NCI-H2171 (cell line): Measurements from ENCODE around the gene RBBP7.
"Not testable (repeated sequence)": the region's sequence is repeated elsewhere in the genome, so short reads cannot be mapped to it uniquely, and the experiment has no call there.

Source experiments
- DNase-seq: peaks from one replicate; lab custom pipeline; 2025; lab: John Stamatoyannopoulos, UW

Gene RBBP7

DNA sequence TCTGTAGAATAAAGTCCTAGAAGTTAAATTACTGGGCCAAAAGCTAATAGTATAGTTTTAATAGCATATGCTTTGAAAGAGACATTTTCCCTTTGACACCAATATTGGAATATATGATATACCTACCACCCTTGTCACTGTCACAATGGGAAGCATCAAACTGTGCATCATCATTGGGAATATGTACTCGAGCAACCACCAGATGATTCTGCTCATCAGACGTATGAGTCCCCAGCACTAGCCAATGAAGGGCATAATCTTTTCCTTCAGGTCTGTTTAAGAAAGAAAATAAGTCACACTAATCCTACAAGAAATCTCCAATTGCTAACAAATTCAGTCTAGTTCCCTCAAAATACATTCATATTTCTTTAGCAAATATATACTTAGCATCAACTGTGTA, 7.3 kb downstream of the RBBP7 start:
- no peak for DNase-seq

DNA sequence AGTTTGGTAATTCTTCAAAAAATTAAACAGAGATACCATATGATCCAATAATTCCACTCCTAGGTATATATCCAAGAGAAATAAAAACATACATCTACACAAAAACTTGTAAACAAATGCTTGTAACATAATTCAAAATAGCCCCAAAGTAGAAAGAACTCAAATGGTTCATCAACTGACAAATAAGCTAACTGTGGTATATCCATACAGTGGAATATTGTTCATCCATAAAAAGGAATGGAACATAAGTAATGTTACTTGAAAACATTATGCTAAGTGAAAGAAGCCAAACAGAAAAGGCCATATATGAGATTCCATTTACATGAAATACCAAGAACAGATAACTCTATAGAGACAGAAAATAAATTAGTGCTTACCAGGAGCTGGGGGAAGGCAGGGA, 13.4 kb downstream of the RBBP7 start:
- no peak for DNase-seq

DNA sequence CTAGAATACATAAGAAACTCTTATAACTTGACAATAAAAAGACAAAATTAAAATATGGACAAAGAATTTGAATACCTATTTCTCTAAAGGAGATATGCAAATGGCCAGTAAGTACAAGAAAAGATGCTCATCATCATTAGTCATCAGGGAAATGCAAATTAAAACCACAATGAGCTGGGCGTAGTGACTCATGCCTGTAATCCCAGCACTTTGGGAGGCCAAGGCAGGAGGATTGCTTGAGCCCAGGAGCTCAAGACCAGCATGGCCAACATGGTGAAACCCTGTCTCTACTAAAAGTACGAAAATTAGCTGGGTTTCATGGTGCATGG, 14.1 kb downstream of the RBBP7 start:
- not testable (repeated sequence) for DNase-seq

DNA sequence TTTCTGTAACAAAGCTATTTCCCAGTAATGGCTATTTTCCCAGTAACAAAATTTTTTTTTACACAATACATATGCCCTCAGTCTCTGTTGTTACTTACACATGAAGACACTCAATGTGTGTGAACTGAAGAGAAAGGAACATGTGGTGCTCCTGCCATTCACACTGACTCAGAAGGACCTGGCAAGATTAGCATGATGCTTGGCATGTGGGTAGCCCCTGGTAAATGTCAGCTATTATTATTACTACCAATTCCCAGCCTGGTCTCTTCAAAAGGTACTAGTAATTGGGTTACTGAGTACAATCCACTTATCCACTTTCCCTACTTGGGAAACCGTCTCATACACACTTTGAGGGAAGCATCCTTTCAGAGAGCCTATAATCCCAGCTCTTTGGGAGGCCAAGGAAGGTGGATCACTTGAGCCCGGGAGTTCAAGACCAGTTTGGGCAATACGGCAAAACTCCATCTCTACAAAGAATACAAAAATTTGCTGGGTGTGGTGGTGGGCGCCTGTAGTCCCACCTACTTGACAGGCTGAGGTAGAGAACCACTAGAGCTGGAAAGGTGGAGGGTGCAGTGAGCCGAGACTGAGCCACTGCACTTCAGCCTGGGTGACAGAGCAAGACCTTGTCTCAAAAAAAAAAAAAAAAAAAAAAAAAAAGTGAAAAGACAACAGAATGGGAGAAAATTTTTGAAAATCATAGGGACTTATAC, 14.6 kb downstream of the RBBP7 start:
- no peak for DNase-seq

DNA sequence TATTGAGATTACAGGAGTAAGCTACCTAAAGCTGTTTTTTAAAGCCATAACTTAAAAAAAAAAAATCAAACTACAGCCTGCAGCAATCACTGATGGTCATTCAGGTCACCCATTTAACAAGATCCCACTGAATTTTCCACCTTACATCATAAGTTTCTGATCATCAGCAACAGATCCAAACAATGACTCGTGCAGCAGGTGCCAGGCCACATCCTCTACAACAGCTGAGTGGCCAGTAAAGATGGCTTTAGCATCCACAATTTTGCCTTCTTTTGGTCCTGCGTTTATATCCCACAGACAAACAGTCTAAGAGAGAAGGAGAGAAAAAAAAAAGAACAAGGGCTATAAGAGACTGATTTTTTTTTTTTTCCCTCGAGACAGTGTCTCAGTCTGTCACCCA, 16.6 kb downstream of the RBBP7 start:
- DNase-seq = no peak

DNA sequence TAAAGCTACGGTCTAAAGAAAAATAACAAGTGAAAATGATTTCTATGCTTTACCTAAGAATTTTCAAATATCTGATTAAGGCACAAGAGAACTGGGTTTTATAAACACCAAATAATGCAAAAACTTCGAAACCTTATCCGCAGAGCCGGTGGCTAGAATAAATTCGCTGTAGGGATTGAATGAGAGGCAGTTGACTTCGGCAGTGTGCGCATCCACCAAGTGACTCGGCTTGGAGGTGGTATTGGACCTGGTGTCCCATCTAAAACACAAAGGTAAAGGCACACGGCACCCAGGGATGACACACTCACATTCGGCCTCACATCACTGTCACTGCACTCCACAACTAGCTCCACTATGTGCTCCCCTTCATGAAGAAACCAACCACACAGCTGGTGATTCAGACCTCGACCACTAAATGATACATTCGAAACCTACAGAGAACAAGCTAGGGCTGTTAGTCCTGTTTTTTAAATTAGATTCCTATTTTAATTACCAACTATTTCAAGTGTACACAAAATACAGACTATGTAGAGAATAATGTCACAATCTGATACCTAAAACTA, 17.5 kb downstream of the RBBP7 start:
- no peak for DNase-seq

DNA sequence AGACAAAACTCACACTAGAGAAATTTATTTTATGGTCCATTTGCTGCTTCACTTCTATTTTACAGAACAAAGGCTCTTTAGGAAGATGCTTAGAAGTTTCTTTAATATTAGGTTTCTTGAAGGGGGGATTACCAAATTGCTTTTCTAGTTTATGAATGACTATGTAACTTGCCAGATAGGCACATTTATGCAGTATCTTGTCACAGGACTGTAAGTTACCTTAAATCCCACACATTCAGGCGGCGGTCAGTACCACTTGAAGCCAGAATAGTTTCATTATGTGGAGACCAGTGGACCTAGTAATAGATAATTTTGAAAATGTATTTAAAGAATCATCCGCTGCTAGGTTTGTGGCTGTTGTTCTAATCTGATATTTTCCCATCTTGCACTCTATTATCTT, 18.3 kb downstream of the RBBP7 start:
- no peak for DNase-seq

DNA sequence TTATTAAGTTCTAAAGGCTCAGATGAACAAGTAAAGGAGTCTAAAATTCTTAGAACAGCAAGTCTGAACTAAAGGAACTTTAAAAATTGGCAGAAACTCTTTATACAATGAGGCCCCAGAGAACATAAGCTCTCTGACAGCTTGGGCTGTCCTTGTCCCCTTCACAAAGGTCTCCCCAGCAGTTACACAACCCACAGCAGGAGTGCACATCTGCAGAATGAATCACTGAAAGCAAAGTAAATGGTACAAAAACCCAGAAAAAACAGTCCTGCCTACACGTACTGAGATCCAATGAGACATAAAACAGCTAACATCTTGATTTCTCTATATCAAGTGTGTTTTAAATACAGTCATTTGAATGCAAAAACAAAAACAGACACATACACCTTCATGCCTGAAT, 18.7 kb downstream of the RBBP7 start:
- DNase-seq = no peak

DNA sequence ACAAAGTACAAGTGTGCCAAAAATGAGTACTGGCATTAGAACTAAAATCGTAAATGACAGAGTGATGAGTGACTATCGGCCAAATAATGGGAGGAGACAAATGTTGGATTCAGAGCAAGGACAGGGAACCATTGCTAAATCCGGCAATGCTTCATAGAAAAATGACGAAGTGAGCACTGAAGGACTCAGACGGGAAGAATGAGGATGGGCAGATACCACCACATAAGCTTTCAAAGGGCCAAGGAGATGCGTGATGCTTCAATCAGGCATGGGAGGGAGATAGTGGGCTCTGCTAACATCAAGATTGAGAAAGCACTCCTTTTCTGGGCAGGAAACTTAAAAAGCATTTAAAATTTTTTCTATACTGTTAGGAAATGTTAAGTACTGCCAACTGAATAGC, 21.6 kb downstream of the RBBP7 start:
- no peak for DNase-seq

DNA sequence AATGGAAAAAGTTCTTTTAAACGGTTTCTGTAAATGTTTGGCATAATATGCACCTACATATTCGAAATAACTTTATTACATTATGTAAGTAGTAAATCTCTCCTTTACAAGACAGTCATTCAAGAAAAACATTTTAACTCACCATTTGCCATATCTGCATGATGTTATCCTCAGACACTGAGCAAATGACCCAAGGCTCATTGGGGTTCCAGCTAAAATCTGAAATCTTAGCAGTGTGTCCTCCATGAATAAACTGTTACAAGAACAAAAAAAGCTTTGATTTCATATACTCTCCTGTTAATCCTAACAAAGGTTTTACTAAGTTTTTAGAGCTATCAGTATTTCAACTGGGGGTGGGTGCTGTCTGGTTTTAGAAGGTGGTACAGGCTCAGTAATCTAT, 24.5 kb downstream of the RBBP7 start:
- no peak for DNase-seq

DNA sequence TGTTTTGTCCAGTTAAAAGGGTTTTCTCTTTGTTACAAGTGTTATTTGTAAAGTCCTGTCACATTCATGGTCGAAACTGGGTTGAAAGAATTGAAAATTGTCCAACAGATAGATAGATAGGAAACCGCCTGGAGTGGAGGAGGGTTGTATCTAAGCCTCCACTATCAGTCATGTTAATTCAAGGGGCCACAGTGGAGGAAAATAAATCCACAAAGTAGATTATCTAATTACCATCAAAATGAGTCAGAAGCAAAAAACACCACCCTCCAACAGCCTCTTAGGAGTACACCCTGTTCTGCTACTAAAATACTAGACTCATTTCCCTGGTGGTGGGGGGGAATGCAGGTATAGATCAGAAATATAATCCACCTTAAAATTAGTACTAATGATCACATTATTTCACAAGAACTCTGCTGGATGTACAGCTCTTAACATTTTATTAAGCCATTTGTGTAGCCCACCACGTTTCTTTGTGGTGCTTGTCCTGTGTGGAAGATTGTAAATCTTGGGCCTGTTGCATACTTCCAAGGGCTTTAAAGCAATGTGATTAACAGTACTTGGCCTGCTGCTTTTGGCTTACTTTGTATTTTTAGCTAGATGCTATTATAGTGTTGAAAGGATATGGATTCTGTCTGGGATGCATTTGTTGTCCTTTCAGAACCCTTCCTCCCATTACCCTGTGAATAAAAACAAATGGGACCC, 26.8 kb downstream of the RBBP7 start:
- no peak for DNase-seq

DNA sequence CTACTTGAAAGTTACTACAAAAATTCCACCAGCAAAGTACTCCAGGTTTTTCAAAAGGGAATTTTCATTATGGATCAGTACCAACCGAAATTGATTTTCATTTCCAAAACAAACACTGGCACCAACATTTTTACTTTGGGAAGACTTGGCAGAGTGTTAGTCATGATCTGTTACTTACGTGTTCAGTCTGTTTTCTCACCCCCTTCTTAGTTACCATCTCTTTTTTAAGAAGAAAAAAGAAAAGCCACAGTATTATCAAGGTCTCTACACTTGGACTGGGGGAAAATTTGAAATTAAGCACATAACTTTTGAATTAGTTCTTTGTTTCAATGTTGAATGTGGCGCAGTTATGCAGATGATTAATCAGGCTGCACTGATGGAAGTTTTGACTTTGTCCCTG, 27.5 kb downstream of the RBBP7 start:
- no peak for DNase-seq

DNA sequence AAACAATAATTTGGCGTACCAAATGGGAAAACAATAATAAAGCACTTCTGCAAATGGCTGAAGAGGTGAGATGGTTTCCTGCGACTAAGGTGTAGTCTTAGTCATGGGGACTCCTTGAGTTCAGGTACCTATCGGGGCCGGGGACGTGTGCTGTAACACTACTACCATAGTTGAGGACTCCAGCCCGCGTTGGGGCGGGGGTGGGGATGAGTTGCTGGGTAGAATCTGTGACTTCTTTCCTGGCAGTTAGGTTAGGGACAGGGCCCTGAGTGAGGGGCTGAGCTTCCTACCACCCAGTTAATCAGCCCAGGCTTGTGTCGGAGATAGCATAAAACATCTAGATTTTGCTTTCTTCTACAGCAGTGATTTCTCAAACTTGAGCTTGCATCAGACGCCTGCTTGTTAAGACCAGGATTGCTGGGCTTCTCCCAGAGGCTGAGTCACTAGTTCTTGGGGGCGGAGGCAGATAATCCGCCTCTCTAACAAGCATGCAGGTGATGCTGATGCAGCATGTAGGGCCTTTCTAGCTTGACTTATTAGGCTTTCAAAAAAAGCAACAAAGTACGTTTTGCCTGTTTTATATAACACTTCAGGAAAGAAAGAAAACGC, 30.2 kb downstream of the RBBP7 start:
- DNase-seq = no peak

DNA sequence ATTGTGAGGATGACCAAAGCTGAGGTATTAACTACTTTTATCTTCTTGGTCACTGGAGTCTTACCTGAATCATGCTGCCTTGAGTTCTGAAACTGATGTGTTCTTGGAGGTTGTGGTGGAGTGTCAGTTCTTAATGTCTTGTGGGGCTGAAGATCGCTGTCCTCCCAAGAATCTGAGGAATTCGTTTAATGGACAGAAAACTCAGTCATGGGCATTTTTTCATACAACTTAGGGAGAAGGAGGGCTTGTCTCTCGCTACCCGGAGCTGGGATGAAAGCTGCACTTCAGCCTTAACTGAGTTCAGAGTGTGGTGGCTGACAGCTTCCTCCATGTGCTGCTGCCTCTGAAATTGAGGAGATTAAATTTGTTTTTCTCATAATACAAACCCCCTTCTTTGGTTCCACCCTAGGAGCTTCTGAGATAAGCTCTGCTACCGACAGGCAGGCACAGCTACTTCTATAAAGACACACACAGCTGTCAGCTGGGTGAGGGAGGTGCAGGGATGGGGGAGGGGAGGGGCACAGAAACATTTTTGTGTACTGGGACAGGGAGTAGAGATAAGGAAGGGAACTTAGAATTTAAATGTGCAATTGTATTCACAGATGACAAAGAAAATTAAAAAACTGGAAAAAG, 30.8 kb downstream of the RBBP7 start:
- no peak for DNase-seq

DNA sequence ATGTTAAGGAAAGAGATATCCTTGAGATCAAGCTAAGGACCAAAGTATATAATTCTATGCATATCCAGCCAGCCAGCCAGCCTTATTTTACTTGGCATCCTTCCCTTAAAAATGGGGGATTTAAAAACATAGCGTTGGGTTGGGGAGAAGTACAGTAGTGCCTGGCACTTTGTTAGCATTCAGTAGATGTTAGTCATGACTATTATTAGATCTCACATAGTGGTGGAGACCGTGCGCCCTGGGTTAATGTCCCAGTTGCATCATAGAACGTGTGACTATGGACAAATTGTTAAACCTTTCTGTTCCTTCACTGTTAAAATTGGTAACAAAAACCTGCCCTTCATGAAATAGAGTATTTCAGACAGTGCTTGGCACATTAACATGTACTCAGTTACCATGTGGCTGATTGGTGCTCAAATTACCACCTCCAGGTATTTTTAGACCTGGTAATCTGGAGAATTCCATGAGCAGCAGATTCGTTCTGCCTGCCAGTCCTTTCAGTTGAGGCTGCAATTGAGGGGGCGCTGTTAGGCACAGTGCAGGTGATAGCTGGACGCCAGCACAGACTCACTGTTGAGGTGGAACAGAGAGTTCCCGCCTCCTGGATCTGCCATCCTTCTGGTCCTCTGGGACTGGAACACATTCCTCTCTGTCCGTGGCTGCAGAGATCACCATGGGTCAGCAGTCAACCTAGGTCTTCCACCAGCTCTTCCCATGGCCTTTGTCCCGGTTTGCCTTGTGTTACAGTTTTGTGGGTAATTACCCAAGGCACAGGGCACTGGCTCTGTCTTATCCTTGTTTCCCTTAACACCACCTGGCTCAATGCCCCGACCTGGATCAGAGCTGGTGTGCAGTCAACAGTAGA, 31.7 kb downstream of the RBBP7 start:
- no peak for DNase-seq

DNA sequence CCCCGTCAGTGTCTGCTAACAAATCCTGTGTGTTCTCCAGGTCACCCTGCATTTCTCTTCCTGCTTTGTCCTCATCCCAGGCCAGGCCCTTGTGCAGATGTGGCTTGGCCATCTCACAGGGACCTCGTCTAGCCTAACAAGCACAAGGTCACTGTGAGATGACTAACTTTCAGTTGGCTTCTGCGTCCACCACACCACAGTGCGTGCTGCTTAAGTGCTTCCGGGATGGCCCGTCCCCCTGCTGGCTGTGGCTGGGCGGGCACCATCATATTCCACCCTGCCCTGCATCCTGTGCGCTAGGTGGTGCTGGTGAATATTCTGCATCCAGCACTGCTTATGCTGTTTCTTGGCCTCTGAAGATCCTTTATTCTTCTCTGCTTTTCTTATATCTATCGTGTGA, 33.8 kb downstream of the RBBP7 start:
- DNase-seq = no peak

DNA sequence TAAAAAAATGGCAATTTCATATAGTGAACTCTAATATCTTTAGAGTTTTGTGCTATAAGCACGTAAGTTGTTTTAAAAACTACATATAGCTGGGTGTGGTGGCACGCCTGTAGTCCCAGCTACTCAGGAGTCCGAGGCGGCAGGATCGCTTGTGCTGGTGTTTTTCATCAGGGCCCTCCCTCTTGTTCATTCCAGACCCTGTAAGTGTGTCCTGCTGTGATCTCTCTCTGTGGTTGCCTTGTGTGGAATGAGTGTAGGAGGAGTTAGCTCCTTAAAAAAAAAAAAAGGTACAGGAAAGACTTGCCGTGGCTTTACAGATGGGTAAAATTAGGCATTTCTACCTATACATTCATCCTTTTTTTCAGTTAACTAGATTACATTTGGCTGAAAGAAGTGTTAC, 35.4 kb downstream of the RBBP7 start:
- no peak for DNase-seq

DNA sequence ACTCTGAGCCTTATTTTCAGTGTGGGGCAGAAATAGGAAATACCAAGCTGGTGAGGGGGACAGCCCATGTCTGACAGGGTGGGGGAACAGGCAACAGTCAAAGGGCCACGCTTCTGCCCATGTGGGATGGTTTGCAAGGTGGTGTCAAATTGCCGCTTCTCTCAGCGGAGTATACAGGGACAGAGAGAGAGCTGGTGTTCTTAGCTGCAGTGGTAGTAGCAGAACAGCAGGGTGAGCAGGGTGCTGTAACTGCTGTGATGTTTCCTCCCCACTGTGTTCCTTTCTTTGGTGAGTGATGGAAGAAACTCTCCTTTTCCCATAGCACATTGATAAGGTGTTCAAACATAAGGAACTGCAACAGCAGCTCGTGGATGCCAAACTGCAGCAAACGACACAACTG, 37.9 kb downstream of the RBBP7 start:
- no peak for DNase-seq

DNA sequence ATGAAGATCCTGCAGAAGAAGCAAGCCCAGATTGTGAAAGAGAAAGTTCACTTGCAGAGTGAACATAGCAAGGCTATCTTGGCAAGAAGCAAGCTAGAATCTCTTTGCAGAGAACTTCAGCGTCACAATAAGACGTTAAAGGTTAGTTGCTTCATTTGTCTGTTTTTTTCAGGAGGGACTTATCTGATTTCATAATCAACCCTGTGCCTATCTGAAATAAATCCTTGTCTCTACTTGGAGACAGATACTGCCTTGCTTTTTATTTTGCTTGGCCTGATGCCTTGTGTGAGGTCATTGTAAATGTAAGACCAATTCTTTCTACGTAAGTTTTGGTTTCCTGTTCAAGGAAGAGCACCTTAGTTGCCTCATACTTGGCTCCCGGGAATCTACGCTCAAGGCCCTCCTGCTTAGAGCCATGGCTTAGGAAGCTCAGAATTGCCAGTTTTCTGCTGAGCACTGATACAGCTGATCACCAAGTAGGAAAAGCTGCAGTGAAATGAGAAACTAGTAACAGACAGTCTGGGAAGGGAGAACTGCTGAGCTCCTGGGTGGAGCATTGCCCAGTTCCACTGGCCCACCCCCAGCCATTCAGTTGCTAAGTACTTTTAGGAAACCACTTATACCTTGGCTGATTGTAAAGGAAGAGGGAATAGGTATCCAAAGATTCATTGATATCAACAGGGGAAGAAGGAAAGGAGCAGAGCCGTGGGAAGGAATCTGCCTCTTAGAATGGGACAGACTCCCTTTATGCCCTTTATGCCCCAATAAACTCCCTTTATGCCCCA, 41.8 kb downstream of the RBBP7 start:
- no peak for DNase-seq

DNA sequence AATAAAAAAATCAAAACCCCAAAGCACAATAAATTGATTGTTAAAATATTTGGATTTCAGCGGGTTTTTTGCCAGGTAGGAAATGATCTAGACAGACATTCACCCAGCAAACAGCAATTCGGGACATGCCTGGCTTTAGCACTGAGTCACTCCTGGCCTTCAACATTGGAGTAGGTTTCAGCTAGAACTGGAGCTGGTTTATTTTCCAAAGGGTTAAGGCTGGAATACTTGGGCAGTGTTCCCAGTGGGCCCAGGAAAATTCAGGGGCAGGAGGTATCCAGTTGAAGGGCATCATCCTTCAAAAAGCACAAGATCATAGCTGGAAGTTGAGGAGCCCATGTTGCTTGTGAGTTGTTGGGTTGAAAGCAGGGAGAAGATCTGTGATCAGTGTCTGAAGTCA, 42.9 kb downstream of the RBBP7 start:
- no peak for DNase-seq

DNA sequence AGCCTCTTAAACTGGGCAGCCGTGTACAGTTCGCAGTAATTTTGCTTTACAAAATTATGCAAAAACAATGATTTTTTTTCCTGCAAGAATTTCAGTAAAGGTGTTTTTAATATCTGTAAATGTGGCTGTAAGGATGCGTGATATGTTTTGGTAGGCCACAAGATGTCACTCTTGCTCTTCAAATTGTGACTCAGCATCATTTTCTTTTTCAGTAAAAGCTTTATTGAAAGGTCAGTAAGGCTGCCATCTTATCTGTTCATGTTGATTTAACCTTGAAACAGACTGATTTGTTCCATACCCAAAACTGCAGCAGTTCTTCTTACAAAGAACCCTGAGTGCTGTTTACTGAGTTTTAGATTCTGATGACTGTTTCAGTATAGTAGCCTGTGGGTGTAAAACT, 44.0 kb downstream of the RBBP7 start:
- peak; percentile 1 for DNase-seq
